Measurements from ENCODE around the gene PTGFRN.
A peak's percentile ranks its signal among the peaks of the same experiment; 100 is the strongest.

Gene PTGFRN

DNA sequence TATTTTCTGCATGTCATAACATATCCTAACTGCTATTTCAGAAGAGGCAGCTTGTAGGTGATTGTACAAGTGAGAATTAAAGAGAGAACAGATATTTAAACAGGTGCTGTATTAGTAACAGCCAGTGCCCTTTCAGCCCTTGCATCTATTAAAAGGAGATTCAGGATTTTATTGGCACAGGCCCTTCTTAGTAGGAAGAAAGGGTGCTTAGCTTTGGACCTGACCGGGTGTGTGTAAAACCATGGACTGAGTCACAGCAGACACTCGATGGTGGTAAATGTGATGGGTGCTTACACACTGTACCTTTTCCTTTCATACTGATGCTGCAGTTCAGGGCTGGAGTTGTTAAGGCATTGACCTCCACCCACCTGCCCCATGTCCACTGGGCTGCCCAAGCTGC is 79.2 kb downstream of the PTGFRN start:
- Histone ChIP-seq H3K27me3 (no peaks in the 10 kb centered on the region), H3K27ac (no peak overlapping the region), H3K36me3 (no peaks in the 10 kb centered on the region), H3K4me1 (no peaks in the 10 kb centered on the region), H3K9me3 (no peaks in the 10 kb centered on the region), H3K4me3 (no peak overlapping the region)
- no peak for TF ChIP-seq CTCF (IDR thresholded peaks at IDR 0.05)
- no peak for DNase-seq
- intact Hi-C loops (cut with DNase I; ENCODE audit: low total_unique reads): no loop called here

DNA sequence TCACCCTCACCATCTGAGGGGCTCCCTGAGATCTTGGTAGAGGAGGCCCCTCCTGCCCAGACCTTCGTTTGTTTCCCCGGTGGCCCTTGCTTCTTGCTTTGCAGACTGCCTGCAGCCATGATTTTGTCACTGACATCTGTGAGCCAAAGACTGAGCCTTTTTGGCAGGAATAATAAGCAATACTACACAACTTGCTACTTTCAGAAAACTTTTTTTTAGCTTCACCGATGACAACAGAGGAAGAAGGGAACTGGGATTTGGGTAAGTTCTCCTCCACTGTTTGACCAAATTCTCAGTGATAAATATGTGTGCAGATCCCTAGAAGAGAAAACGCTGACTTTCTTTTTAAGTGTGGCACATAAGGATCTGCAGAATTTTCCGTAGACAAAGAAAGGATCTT is 80.1 kb downstream of the PTGFRN start:
- TF ChIP-seq CTCF (IDR thresholded peaks at IDR 0.05): no peak
- Histone ChIP-seq H3K9me3 (no peaks in the 10 kb centered on the region), H3K4me1 (no peaks in the 10 kb centered on the region), H3K4me3 (no peak overlapping the region), H3K27me3 (no peaks in the 10 kb centered on the region), H3K27ac (no peak overlapping the region), H3K36me3 (no peaks in the 10 kb centered on the region)
- DNase-seq: no peak
- intact Hi-C loops (cut with DNase I; ENCODE audit: low total_unique reads): no loop called here

- Histone ChIP-seq H3K27ac (no peak overlapping the region), H3K36me3 (no peaks in the 10 kb centered on the region), H3K27me3 (no peaks in the 10 kb centered on the region), H3K9me3 (no peaks in the 10 kb centered on the region), H3K4me3 (no peak overlapping the region), H3K4me1 (no peaks in the 10 kb centered on the region)
- intact Hi-C loops (cut with DNase I; ENCODE audit: low total_unique reads): no loop called here
- DNase-seq: peak; percentile 77 to 88
- no peak for TF ChIP-seq CTCF (IDR thresholded peaks at IDR 0.05)
Observed at GRCh38 chr1:116990612-116991151, 81.0 kb downstream of the PTGFRN start.

GRCh38 chr1:116991171-116991845 is 81.6 kb downstream of the PTGFRN start:
- H3K27ac ChIP-seq: no peak overlapping the region
- intact Hi-C loops (cut with DNase I; ENCODE audit: low total_unique reads): no loop called here
- H3K9me3 ChIP-seq: no peaks in the 10 kb centered on the region
- no peaks in the 10 kb centered on the region for H3K36me3 ChIP-seq
- no peak for DNase-seq
- TF ChIP-seq CTCF (IDR thresholded peaks at IDR 0.05): no peak
- H3K4me3 ChIP-seq: no peak overlapping the region
- H3K4me1 ChIP-seq: no peaks in the 10 kb centered on the region
- no peaks in the 10 kb centered on the region for H3K27me3 ChIP-seq

GRCh38 chr1:116991918-116992317 is 82.2 kb downstream of the PTGFRN start:
- TF ChIP-seq CTCF (IDR thresholded peaks at IDR 0.05): no peak
- Histone ChIP-seq H3K9me3 (no peaks in the 10 kb centered on the region), H3K4me3 (no peak overlapping the region), H3K27me3 (no peaks in the 10 kb centered on the region), H3K36me3 (no peaks in the 10 kb centered on the region), H3K4me1 (no peaks in the 10 kb centered on the region), H3K27ac (no peak overlapping the region)
- no peak for DNase-seq
- intact Hi-C loops (cut with DNase I; ENCODE audit: low total_unique reads): no loop called here

Data from tibial artery (tissue), 4 donors.